Right cardiac atrium (tissue), 5 donors: ENCODE data around the gene GLIS1. TPM values are rescaled to one million over a fixed set of nuclear protein-coding genes. Genes with fewer than 3 reads are reported as not detected.

ENCODE experiments used
- ATAC-seq, 2 donors: fragments of 200-7000 bp; cut with Tn5 transposase; one replicate each; pipeline versions ENCODE4 v1.8.0 to v1.9.1; 2020; ENCODE audit warnings: moderate library complexity in 2 of 2, mild to moderate bottlenecking in 1 of 2
- DNase-seq, 3 donors: peaks; one replicate each; pipeline ENCODE4 v3.0.0-alpha.2; 2020
- H3K27ac ChIP-seq: one replicate; pipeline ENCODE4 v1.5.1; 2013; ENCODE audit warnings: mild to moderate bottlenecking, low read length, control low read depth, moderate library complexity
- H3K27me3 ChIP-seq: one replicate; pipeline ENCODE4 v1.6.1; 2013; ENCODE audit not compliant: control insufficient read depth, insufficient read depth
- H3K4me1 ChIP-seq: one replicate; pipeline ENCODE4 v1.6.1; 2013; ENCODE audit warnings: low read length; ENCODE audit not compliant: control insufficient read depth, insufficient read depth
- H3K4me3 ChIP-seq: one replicate; pipeline ENCODE4 v1.5.1; 2013; ENCODE audit warnings: low read length, control low read depth
- H3K9me3 ChIP-seq: one replicate; pipeline ENCODE4 v1.6.1; 2013; ENCODE audit warnings: low read length; ENCODE audit not compliant: control insufficient read depth
- WGBS: extraction: QIAGEN DNeasy Blood & Tissue Kit; methylation state at CpG from one replicate; pipeline ENCODE4 v1.1.7; 2013; 5-methylcytosine and 5-hydroxymethylcytosine counted together
- intact Hi-C, 4 donors: fragments of 100-400 bp; cut with DNase I; formaldehyde crosslinking; loops; one replicate each; pipeline versions ENCODE4 v1.11.0 to v1.14.0; 2022 to 2023
- polyA plus RNA-seq: library from polyadenylated mRNA; stranded (reverse); fragments of 200-250 nt; gene quantifications from one replicate; pipeline ENCODE4 v1.2.3, GENCODE V29; 2013
- total RNA-seq, 4 donors: library from RNA; stranded (reverse); fragmentation: NEBNext Ultra II Directional; extraction: Animal tissue kit (Norgen Biotek cat#: 25700); gene quantifications; one replicate each; pipeline ENCODE4 v1.2.1, GENCODE V29; 2021
- donor health status: healthy with polysubstance abuse.
- donor health status: DM: no; HTN: yes; CAD: no.
- donor health status: DM: no; HTN: no; CAD: no.
- donor health status: DM: no; HTN: yes; CAD: no; lungs with severe emphysema.
- donor health status: DM: yes; HTN: yes; CAD: no.

Gene GLIS1
- total and polyA plus RNA-seq, 5 donors = 0.14 to 0.37 (median 0.35) TPM

- H3K4me1 ChIP-seq = peaks cover 3% of the 10 kb centered on the region
- H3K9me3 ChIP-seq = no peaks in the 10 kb centered on the region
- 81% methylated on average over 11 of the region's 11 CpGs for WGBS
- DNase-seq = no peak
- H3K4me3 ChIP-seq = no peak overlapping the region
- no peak for ATAC-seq
- no peak overlapping the region for H3K27ac ChIP-seq
- H3K27me3 ChIP-seq = no peaks in the 10 kb centered on the region
- intact Hi-C loops = no loop called here
Observed at GRCh38 chr1:53736290-53736689, 2.7 kb downstream of the GLIS1 start.

GRCh38 chr1:53735681-53736080 lies 3.3 kb downstream of the GLIS1 start:
- DNase-seq = no peak
- no peaks in the 10 kb centered on the region for H3K9me3 ChIP-seq
- no peaks in the 10 kb centered on the region for H3K27me3 ChIP-seq
- intact Hi-C loops = no loop called here
- peaks cover 3% of the 10 kb centered on the region for H3K4me1 ChIP-seq
- H3K4me3 ChIP-seq = no peak overlapping the region
- no peak for ATAC-seq
- WGBS = 93% methylated on average over 5 of the region's 5 CpGs
- no peak overlapping the region for H3K27ac ChIP-seq

GRCh38 chr1:53735261-53735660 lies 3.7 kb downstream of the GLIS1 start:
- ATAC-seq (no peak), DNase-seq (no peak)
- H3K27ac ChIP-seq = no peak overlapping the region
- H3K27me3 ChIP-seq = no peaks in the 10 kb centered on the region
- H3K4me1 ChIP-seq = peaks cover 3% of the 10 kb centered on the region
- no peak overlapping the region for H3K4me3 ChIP-seq
- H3K9me3 ChIP-seq = no peaks in the 10 kb centered on the region
- intact Hi-C loops = no loop called here
- 74% methylated on average over 5 of the region's 5 CpGs for WGBS

GRCh38 chr1:53734650-53735211 lies 4.2 kb downstream of the GLIS1 start:
- H3K4me1 ChIP-seq = peaks cover 3% of the 10 kb centered on the region
- WGBS = 74% methylated on average over 10 of the region's 10 CpGs
- intact Hi-C loops = no loop called here
- ATAC-seq (no peak), DNase-seq (no peak)
- no peak overlapping the region for H3K4me3 ChIP-seq
- no peaks in the 10 kb centered on the region for H3K9me3 ChIP-seq
- H3K27ac ChIP-seq = no peak overlapping the region
- H3K27me3 ChIP-seq = no peaks in the 10 kb centered on the region

GRCh38 chr1:53733975-53734649 lies 4.9 kb downstream of the GLIS1 start:
- Histone ChIP-seq H3K4me1 (peaks cover 3% of the 10 kb centered on the region), H3K27me3 (no peaks in the 10 kb centered on the region), H3K4me3 (no peak overlapping the region), H3K27ac (no peak overlapping the region), H3K9me3 (no peaks in the 10 kb centered on the region)
- no peak for DNase-seq
- no peak for ATAC-seq
- WGBS = 89% methylated on average over 10 of the region's 10 CpGs
- intact Hi-C loops = no loop called here

GRCh38 chr1:53733447-53733931 lies 5.5 kb downstream of the GLIS1 start:
- Histone ChIP-seq H3K4me1 (peaks cover 3% of the 10 kb centered on the region), H3K4me3 (no peak overlapping the region), H3K9me3 (no peaks in the 10 kb centered on the region), H3K27ac (no peak overlapping the region), H3K27me3 (no peaks in the 10 kb centered on the region)
- 93% methylated on average over 12 of the region's 12 CpGs for WGBS
- DNase-seq (no peak), ATAC-seq (no peak)
- intact Hi-C loops = no loop called here

- no peaks in the 10 kb centered on the region for H3K9me3 ChIP-seq
- H3K4me3 ChIP-seq = no peak overlapping the region
- H3K4me1 ChIP-seq = no peaks in the 10 kb centered on the region
- intact Hi-C loops = no loop called here
- no peak for DNase-seq
- H3K27ac ChIP-seq = no peak overlapping the region
- no peak for ATAC-seq
- no peaks in the 10 kb centered on the region for H3K27me3 ChIP-seq
- WGBS = 55% methylated on average over 6 of the region's 6 CpGs
Observed at GRCh38 chr1:53732912-53733317, 6.0 kb downstream of the GLIS1 start.

- intact Hi-C loops = no loop called here
- no peak overlapping the region for H3K27ac ChIP-seq
- DNase-seq = no peak
- H3K4me3 ChIP-seq = no peak overlapping the region
- no peaks in the 10 kb centered on the region for H3K27me3 ChIP-seq
- WGBS = 44% methylated on average over 3 of the region's 3 CpGs
- H3K9me3 ChIP-seq = no peaks in the 10 kb centered on the region
- ATAC-seq = no peak
- no peaks in the 10 kb centered on the region for H3K4me1 ChIP-seq
Observed at GRCh38 chr1:53732409-53732808, 6.6 kb downstream of the GLIS1 start.

GRCh38 chr1:53731779-53732305 lies 7.1 kb downstream of the GLIS1 start:
- 89% methylated on average over 8 of the region's 8 CpGs for WGBS
- H3K4me1 ChIP-seq = no peaks in the 10 kb centered on the region
- H3K27me3 ChIP-seq = no peaks in the 10 kb centered on the region
- H3K9me3 ChIP-seq = no peaks in the 10 kb centered on the region
- no peak overlapping the region for H3K4me3 ChIP-seq
- H3K27ac ChIP-seq = no peak overlapping the region
- DNase-seq (no peak), ATAC-seq (no peak)
- intact Hi-C loops = no loop called here

- intact Hi-C loops = no loop called here
- H3K27me3 ChIP-seq = no peaks in the 10 kb centered on the region
- no peak for ATAC-seq
- H3K4me3 ChIP-seq = no peak overlapping the region
- no peaks in the 10 kb centered on the region for H3K4me1 ChIP-seq
- no peak for DNase-seq
- no peak overlapping the region for H3K27ac ChIP-seq
- WGBS = 92% methylated on average over 10 of the region's 10 CpGs
- no peaks in the 10 kb centered on the region for H3K9me3 ChIP-seq
Observed at GRCh38 chr1:53731043-53731600, 7.8 kb downstream of the GLIS1 start.

- no peak overlapping the region for H3K4me3 ChIP-seq
- intact Hi-C loops = no loop called here
- DNase-seq (no peak), ATAC-seq (no peak)
- H3K9me3 ChIP-seq = no peaks in the 10 kb centered on the region
- no peaks in the 10 kb centered on the region for H3K27me3 ChIP-seq
- 90% methylated on average over 12 of the region's 12 CpGs for WGBS
- H3K27ac ChIP-seq = no peak overlapping the region
- H3K4me1 ChIP-seq = no peaks in the 10 kb centered on the region
Observed at GRCh38 chr1:53730224-53730865, 8.6 kb downstream of the GLIS1 start.
